CD4-positive, alpha-beta T cell treated with Interleukin-2 at 100 ng/mL for 4 hours (primary cell): ENCODE results near the gene ACTN1.
"Not testable (repeated sequence)": the region's sequence is repeated elsewhere in the genome, so short reads cannot be mapped to it uniquely, and the experiment has no call there.

Experiments
- DNase-seq: peaks from one replicate; pipeline ENCODE4 v3.0.0-alpha.2; 2020; ENCODE audit warnings: low spot score

The ACTN1 gene

GRCh38 chr14:68986926-68987652 is 8.0 kb upstream of the ACTN1 start:
- no peak for DNase-seq

DNA sequence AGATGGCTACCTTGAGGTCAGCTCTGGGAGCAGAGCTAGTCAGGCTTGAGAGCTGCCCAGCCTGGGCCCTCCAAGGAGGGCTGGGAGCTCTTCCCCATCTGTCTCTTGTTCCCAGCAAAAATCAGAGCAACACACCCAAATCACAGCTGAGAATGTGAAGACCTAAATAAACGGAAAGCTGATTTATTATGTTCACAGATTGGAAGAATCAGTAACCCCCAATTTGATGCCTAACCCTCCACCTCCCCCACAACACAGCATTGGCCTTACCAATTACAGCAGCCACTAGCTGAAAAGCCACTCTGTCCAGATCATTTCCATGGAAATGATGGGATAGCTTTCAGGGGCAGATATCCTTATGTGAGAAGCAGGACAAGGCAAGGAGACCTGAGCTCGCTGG is 7.1 kb upstream of the ACTN1 start:
- DNase-seq, result no peak

DNA sequence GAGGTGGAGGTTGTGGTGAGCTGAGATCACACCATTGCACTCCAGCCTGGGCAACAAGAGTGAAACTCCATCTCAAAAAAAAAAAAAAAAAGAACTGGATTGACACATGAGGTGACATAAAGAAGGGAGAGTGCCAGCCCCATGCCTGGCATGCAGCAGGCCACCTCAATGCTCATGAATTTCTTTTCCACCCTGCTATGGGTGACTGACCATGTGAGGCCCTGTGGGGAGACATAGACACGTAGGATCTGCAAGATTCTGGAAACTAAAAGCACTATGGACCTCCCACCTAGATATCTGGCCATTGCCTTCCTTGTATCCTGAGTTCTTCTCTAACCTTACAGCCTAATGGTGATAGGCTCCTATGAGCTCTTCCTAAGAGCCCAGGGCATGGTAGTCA is 5.6 kb upstream of the ACTN1 start:
- no peak for DNase-seq

DNA sequence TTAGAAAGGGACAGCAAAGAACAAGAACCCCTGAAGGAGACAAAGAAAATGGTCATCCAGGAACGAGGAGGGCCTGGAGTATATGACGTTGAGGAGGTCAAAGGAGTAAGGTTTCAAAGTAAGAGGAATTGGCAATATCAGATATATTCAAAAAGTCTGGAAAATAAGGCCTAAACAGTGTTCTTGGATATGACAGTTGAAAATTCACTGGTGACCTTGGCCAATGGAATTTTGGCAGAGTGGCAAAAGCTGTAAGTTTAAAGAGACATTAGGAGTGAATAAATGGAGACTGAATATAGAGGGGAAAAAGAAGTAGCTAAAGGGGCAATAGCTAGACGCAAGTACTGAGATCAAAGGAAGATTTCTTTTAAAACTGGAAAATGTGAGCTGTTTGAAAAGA is 4.1 kb upstream of the ACTN1 start:
- DNase-seq, result no peak

DNA sequence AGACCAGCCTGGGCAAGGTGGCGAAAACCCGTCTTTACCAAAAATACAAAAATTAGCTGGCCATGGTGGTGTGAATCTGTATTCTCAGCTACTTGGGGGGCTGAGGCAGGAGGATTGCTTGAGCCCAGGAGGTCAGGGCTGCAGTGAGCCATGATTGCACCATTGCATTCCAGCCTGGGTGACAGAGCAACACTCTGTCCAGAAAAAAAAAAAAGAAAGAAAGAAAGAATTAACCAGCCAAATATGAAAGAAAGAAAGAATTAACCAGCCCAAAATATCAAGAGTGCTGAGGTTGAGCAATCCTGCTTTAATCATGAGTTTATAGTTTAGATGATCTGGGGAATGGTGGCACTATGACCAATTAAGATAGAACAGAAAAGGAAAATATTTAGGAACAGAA is 3.5 kb upstream of the ACTN1 start:
- DNase-seq, result no peak

DNA sequence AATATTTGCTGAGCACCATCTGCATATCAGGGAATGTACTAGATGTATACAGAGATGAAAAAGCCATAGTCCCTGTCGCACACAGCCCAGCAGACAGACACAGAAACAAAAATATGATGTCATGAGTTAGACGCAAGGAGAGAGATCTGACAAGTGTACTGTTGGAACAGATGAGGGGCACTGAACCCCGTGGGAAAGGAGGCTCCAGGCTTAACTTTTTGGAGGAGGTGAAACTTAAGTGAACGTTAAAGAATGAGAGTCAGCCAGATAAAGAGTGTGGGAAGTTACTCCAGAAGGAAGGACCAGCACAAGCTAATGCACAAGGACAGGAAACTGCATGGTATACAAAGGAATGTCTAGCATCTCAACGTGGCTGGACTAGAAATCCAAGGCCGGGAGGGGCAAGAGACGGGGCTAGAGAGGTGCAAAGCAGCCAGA is 2.5 kb upstream of the ACTN1 start:
- DNase-seq, result no peak

DNA sequence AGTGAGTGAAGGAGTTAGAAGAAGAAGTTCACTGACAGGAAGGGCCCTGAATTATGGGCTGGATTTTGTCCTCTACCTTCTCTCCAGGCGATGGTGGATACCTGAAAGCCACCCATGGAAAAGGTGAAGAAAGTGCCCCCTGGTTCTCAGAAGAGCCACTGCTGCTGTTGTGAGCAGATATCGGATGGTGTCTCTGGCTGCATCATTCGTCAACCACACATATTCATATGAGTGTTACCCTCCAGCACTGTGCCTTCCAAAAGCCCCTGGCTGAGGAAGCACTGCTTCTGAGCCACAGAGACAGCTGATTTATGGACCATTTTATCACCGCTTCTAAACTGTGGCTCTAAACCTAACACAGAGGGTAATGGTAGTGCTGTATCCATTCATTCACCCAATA is 2.0 kb upstream of the ACTN1 start:
- no peak for DNase-seq

DNA sequence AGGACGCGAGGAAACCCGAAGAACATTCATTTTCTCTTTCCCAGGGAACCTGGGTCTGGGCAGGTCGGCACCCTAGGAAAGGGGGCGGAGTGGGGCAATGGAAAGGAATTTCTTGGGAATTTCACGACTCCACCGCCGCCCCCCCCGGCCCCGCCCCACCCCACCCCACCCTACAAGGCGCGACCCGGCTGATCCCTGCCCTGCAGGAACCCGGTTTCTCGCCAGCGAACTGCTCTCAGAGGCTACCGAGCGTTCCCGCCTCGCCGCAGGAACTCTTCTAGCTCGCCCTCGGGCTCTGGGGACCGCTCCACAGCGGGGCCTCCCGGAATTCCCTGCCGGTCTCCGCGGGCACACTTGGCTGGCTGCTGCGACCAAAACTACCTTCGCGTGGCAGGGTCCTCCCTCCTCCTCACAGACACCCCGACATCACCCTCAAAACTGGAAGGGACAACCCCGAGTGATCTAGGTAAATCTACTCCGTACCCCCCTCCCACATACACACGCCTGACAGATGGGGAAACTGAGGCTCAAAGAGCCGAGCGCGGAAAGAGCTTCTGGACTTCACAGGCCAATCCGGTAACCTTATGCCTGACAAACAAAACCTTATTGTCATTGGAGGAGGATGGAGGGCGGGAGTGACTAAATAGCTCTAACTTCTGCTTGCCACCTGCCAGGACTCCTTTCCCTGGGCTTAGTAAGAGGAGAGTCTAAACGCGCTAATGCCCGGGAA is 785 bp upstream of the ACTN1 start:
- DNase-seq, result no peak

DNA sequence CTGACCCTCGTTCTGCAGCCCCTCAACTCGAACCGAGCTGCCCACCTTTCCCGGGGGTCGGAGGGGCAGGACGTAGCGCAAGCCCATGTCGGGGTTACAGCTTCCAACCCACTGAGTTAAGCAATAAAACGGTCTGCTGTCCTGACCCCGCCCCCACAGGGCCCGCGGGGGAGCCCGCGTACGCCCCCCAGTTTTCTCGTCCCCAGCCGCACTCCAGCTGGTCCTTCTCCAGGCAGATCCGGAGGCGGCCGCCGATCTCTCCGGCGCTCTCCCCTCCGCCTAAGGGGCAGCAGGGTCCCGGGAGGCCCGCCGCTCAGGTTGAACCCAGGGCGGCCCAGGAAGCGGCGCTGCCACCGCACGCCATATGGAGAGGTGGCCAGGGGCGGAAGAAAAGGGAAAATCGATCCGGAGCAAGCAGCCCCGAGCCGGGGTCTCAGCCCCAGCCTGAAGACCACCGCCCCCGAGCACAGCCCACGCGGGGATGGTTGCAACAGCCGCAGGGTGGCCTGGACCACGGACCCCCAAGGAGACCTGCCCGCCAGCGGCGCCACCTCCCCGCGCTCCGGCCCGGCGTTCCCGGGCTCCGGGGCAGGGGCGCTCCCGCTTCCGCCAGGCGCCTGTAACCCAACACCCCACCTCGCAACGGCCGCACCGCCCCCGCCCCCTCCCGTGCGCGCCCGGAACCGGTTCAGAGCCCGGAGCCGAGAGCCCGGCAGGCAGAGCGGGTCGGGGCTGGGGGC is 760 bp downstream of the ACTN1 start:
- no peak for DNase-seq

DNA sequence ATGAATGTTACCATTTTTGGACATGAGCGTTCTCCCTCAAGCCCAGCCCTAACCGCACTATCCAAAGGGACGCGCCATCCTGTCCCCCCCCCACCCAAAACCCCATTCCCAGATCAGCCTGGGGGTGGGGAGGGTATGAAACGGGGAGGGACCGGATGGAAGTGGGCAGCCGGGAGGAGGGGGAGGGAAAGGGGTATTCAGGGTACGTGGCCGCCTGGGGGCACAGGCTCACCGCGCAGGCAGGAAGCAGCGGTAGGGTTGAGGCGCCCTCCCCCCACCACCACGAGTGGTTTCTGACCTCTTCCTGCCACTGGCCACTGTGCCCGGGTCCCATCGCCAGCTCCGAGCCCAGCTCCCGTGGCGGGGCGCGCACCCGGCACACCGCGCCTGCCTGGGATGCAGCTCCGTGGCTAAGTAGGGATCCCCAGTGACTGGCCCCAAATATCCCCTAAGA is 1.4 kb downstream of the ACTN1 start:
- peak; percentile 29 for DNase-seq

GRCh38 chr14:68977180-68977717 is 1.9 kb downstream of the ACTN1 start:
- DNase-seq, result no peak

- DNase-seq, result no peak
Measured at GRCh38 chr14:68976160-68977067, 2.7 kb downstream of the ACTN1 start.

- DNase-seq, result no peak
Measured at GRCh38 chr14:68975667-68976066, 3.4 kb downstream of the ACTN1 start.

GRCh38 chr14:68974759-68975347 is 4.2 kb downstream of the ACTN1 start:
- no peak for DNase-seq

- no peak for DNase-seq
Measured at GRCh38 chr14:68973639-68974038, 5.5 kb downstream of the ACTN1 start.

DNA sequence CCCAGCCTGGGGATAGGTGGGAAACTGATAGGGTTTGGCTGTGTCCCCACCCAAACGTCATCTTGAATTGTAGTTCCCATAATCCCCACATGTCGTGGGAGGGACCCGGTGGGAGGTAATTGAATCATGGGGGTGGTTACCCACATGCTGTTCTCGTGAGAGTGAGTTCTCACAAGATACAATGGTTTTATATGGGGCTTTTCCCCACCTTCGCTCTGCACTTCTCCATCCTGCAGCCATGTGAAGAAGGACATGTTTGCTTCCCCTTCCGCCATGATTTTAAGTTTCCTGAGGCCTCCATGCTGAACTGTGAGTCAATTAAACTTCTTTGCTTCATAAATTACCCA is 5.9 kb downstream of the ACTN1 start:
- DNase-seq, result not testable (repeated sequence)

DNA sequence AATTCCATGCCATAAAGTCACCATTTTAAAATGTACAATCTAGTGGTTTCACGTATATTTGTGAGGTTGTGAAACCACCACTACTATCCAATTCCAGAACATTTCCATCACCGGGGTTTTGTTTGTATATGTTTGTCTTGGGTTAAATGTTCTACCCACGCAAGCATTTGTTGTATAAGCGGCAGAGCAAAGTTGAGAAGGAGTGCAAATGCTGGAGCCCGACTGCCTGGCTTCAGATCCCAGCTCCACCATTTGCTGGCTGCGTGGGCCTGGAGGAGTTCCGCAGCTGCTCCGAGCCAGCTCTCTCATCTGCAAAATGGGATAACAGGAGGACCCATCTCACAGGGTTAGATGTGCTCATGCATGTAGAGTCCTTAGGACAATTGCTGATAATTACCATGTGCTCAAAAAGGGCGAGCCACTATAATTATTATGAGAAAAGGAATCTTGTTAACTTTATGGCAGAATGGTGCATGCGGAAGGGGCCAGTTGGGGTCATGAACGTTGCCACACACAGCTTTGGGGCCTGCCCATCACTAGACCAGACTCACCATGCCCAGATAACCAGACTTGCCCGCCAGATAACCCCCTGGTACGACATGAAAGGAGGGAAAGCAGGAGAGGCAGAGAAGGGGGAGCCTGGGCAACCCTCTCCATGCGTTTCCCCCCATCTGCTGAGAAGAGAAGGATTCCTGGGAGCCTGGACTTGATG is 6.4 kb downstream of the ACTN1 start:
- no peak for DNase-seq

GRCh38 chr14:68971411-68972035 is 7.6 kb downstream of the ACTN1 start:
- no peak for DNase-seq

DNA sequence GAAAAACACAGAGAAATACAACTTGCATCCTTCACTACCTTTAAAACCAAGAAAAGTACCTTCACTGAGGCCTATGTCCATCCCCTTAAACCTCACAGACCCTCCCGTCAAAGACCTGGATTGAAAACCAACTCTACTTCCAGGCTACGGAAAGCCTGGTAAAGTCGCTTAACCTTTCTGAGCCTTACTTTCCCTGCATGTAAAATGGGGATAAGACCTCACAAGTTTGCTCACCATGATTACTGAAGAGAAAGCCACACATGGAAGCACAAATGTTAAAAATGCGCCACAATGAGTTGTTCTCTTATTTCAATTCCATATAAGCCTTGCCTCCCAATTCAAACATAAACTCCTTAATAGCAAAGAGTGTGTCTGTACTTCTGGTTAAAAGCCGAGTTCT is 8.4 kb downstream of the ACTN1 start:
- DNase-seq, result no peak

DNA sequence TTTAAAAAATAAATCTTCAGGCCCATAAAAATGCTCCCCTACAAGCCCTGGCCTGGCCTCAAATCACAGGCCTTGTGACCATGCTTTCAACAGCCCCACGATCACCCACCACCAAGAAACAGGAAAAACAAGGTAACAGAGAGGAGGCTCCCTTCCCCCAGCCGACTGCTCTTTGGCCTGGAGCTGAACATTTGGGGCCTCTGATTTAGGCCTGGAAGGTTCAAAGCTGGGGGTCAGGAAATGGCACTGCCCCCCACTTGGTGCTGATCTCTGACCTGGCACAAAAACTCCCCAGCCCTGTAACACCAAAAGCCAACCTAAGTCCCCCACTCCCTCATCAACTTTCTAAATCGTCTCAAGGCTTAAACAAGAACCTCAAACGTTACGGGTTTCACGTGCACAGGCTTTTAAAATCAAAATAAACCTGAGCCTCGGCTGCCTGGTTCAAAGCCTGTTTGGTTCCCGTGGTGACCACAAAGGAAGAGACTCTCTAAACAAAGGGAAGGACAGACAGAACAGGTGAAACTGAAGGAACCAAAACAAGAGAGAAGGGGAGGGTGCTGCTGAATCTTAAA is 9.0 kb downstream of the ACTN1 start:
- DNase-seq, result peak; percentile 61
